HEK293 (cell line): ENCODE measurements around the gene SERINC5.
A peak's percentile ranks its signal among the peaks of the same experiment; 100 is the strongest.

Experiments used
- CTCF ChIA-PET: fragments of 350-600 bp; formaldehyde crosslinking; extraction: SDS; loops from one replicate; lab custom pipeline; 2021; ENCODE audit warnings: antibody characterized with exemption; lab: Yijun Ruan, JAX
- POLR2A ChIA-PET: fragments of 300-600 bp; formaldehyde crosslinking; extraction: SDS; loops from one replicate; lab custom pipeline; 2020; ENCODE audit warnings: antibody characterized with exemption, inconsistent platforms; lab: Yijun Ruan, JAX
- H3K27ac ChIP-seq: fragments of 200-500 bp; sonication (Bioruptor generic); 2 replicates; pipeline ENCODE4 v1.5.1; 2014; ENCODE audit warnings: low read depth, low read length, control low read depth, inconsistent platforms; ENCODE audit errors: extremely low read depth
- H3K36me3 ChIP-seq, 2 experiments: fragments of 200-500 bp in 1 of 2; sonication (Bioruptor generic) in 1 of 2; 1 replicate in 1 of 2; 2 replicates in 1 of 2; pipeline ENCODE4 v1.5.1; 2014 to 2017; ENCODE audit warnings: inconsistent platforms in 2 of 2, low read length in 2 of 2; ENCODE audit not compliant: control insufficient read depth in 2 of 2, insufficient read depth in 1 of 2
- H3K4me1 ChIP-seq: fragments of 200-500 bp; sonication (Bioruptor generic); 2 replicates; pipeline ENCODE4 v1.5.1; 2014; ENCODE audit warnings: mild to moderate bottlenecking, low read length, inconsistent platforms; ENCODE audit not compliant: control insufficient read depth, insufficient read depth
- H3K4me3 ChIP-seq: 2 replicates; pipeline ENCODE4 v1.5.1; 2011; ENCODE audit warnings: low read depth, mild to moderate bottlenecking, control low read depth, low read length, moderate library complexity
- H3K9me3 ChIP-seq: fragments of 200-500 bp; sonication (Bioruptor generic); 2 replicates; pipeline ENCODE4 v1.5.1; 2014; ENCODE audit warnings: low read depth, low read length, inconsistent platforms; ENCODE audit not compliant: control insufficient read depth, insufficient read depth
- HOXC10 ChIP-seq: sonication (generic); formaldehyde crosslinking; IDR thresholded peaks from 2 replicates; pipeline ENCODE4 v1.8.1; 2023; ENCODE audit warnings: mild to moderate bottlenecking, missing genetic modification reagents
- KLF16 ChIP-seq: fragments of 450-650 bp; formaldehyde crosslinking; IDR thresholded peaks from 2 replicates; pipeline ENCODE4 v1.5.1; 2017; ENCODE audit warnings: missing biosample characterization, missing genetic modification characterization
- YY1 ChIP-seq: fragments of 450-650 bp; formaldehyde crosslinking; IDR thresholded peaks from 2 replicates; pipeline ENCODE4 v1.5.1; 2018; ENCODE audit warnings: missing biosample characterization, missing genetic modification characterization
- ZFP37 ChIP-seq: fragments of 450-650 bp; formaldehyde crosslinking; IDR thresholded peaks from 2 replicates; pipeline ENCODE4 v1.5.1; 2016; ENCODE audit warnings: missing biosample characterization, missing genetic modification characterization
- ZIC2 ChIP-seq: fragments of 450-650 bp; formaldehyde crosslinking; IDR thresholded peaks from 2 replicates; pipeline ENCODE4 v1.5.1; 2016; ENCODE audit warnings: missing biosample characterization, missing genetic modification characterization
- ZNF2 ChIP-seq: fragments of 450-650 bp; formaldehyde crosslinking; IDR thresholded peaks from 2 replicates; pipeline ENCODE4 v1.5.1; 2016; ENCODE audit warnings: missing biosample characterization, missing genetic modification characterization
- ZNF302 ChIP-seq: fragments of 450-650 bp; formaldehyde crosslinking; IDR thresholded peaks from 2 replicates; pipeline ENCODE4 v1.5.1; 2016; ENCODE audit warnings: missing biosample characterization, missing genetic modification characterization, low read depth
- ZNF48 ChIP-seq: fragments of 450-650 bp; formaldehyde crosslinking; IDR thresholded peaks from 2 replicates; pipeline ENCODE4 v1.5.1; 2016; ENCODE audit warnings: missing biosample characterization, missing genetic modification characterization
- ZNF529 ChIP-seq: fragments of 450-650 bp; formaldehyde crosslinking; IDR thresholded peaks from 2 replicates; pipeline ENCODE4 v1.5.1; 2017; ENCODE audit warnings: missing genetic modification characterization, missing biosample characterization; ENCODE audit not compliant: insufficient replicate concordance
- ZNF600 ChIP-seq: fragments of 450-650 bp; formaldehyde crosslinking; IDR thresholded peaks from 2 replicates; pipeline ENCODE4 v1.5.1; 2016; ENCODE audit warnings: missing biosample characterization, missing genetic modification characterization
- ZNF654 ChIP-seq: fragments of 450-650 bp; formaldehyde crosslinking; IDR thresholded peaks from 2 replicates; pipeline ENCODE4 v1.5.1; 2016; ENCODE audit warnings: low read depth, missing biosample characterization, missing genetic modification characterization
- TF ChIP-seq, protein P1 (sequence below): fragments of 450-650 bp; formaldehyde crosslinking; IDR thresholded peaks from 2 replicates; pipeline ENCODE4 v1.5.1; 2016; ENCODE audit warnings: missing biosample characterization, missing genetic modification characterization
- TF ChIP-seq, protein P2 (sequence below): fragments of 450-650 bp; formaldehyde crosslinking; IDR thresholded peaks from 2 replicates; pipeline ENCODE4 v1.5.1; 2016; ENCODE audit warnings: missing biosample characterization, missing genetic modification characterization
- TF ChIP-seq, protein P3 (sequence below): fragments of 450-650 bp; formaldehyde crosslinking; IDR thresholded peaks from 2 replicates; pipeline ENCODE4; 2016; ENCODE audit warnings: missing biosample characterization, missing genetic modification characterization
- TF ChIP-seq, protein P4 (sequence below): fragments of 450-650 bp; formaldehyde crosslinking; IDR thresholded peaks from 2 replicates; pipeline ENCODE4 v1.5.1; 2017; ENCODE audit warnings: missing biosample characterization, missing genetic modification characterization
- TF ChIP-seq, protein P5 (sequence below): fragments of 450-650 bp; formaldehyde crosslinking; IDR thresholded peaks from 2 replicates; pipeline ENCODE4 v1.5.1; 2017; ENCODE audit warnings: missing biosample characterization, missing genetic modification characterization

The SERINC5 gene

DNA sequence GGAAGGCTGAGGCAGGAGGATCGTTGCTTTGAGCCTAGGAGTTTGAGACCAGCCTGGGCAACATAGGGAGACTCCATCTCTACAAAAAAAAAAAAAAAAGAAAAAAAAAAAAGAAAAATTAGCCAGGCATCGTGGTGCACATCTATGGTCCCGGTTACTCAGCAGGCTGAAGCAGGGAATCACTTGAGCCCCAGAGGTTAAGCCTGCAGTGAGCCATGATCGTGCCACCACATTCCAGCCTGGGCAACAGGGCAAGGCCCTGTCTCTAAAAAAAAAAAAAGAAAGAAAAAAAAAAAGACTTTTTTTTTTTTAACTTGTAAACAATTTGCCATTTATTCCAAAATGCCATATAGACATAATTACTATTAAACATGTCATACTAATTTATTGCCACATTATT lies 64.5 kb downstream of the SERINC5 start:
- no peaks in the 10 kb centered on the region for H3K9me3 ChIP-seq
- H3K27ac ChIP-seq = no peak overlapping the region
- no peaks in the 10 kb centered on the region for H3K36me3 ChIP-seq
- H3K4me1 ChIP-seq = no peaks in the 10 kb centered on the region
- TF ChIP-seq ZNF302 (tag by site-specific recombination) = no peak
- TF ChIP-seq, protein P1, sequence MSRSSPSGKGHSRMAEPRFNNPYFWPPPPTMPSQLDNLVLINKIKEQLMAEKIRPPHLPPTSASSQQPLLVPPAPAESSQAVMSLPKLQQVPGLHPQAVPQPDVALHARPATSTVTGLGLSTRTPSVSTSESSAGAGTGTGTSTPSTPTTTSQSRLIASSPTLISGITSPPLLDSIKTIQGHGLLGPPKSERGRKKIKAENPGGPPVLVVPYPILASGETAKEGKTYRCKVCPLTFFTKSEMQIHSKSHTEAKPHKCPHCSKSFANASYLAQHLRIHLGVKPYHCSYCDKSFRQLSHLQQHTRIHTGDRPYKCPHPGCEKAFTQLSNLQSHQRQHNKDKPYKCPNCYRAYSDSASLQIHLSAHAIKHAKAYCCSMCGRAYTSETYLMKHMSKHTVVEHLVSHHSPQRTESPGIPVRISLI (tag by site-specific recombination) = peak; percentile 55; the same call in 1 of the 2 replicates
- no peak for TF ChIP-seq ZNF600 (tag by site-specific recombination)
- no peak overlapping the region for H3K4me3 ChIP-seq
- CTCF ChIA-PET = no interaction called here
- POLR2A ChIA-PET = no interaction called here

DNA sequence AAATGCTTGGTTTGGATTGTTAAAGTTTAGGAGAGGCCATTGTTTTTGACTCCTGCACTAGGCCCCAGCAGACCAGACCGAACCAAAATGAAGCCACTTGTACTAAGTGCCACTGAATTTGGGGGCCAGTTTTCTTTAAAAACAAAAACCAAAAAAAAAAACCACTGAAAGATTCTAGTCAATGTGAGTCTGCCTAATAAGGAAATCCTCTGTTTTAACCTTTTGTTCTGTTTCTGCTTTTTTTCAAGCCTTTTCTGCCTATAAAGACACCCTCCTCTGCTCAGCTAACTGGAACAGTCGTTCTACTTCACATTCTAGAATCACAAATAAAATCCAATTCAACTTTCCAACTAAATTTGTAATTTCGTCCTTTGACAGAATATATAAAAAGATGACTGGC lies 64.9 kb downstream of the SERINC5 start:
- Histone ChIP-seq H3K36me3 (no peaks in the 10 kb centered on the region), H3K4me3 (no peak overlapping the region), H3K27ac (no peak overlapping the region), H3K4me1 (no peaks in the 10 kb centered on the region), H3K9me3 (no peaks in the 10 kb centered on the region)
- TF ChIP-seq, protein P2, sequence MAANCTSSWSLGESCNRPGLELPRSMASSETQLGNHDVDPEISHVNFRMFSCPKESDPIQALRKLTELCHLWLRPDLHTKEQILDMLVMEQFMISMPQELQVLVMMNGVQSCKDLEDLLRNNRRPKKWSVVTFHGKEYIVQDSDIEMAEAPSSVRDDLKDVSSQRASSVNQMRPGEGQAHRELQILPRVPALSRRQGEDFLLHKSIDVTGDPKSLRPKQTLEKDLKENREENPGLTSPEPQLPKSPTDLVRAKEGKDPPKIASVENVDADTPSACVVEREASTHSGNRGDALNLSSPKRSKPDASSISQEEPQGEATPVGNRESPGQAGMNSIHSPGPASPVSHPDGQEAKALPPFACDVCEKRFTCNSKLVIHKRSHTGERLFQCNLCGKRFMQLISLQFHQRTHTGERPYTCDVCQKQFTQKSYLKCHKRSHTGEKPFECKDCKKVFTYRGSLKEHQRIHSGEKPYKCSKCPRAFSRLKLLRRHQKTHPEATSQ (tag by site-specific recombination) = no peak
- TF ChIP-seq ZFP37 (tag by site-specific recombination) = no peak
- no peak for TF ChIP-seq ZNF654
- TF ChIP-seq ZNF2 (tag by site-specific recombination) = no peak
- TF ChIP-seq, protein P3, sequence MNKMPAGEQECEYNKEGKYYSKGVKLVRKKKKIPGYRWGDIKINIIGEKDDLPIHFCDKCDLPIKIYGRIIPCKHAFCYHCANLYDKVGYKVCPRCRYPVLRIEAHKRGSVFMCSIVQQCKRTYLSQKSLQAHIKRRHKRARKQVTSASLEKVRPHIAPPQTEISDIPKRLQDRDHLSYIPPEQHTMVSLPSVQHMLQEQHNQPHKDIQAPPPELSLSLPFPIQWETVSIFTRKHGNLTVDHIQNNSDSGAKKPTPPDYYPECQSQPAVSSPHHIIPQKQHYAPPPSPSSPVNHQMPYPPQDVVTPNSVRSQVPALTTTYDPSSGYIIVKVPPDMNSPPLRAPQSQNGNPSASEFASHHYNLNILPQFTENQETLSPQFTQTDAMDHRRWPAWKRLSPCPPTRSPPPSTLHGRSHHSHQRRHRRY = no peak
- TF ChIP-seq, protein P4, sequence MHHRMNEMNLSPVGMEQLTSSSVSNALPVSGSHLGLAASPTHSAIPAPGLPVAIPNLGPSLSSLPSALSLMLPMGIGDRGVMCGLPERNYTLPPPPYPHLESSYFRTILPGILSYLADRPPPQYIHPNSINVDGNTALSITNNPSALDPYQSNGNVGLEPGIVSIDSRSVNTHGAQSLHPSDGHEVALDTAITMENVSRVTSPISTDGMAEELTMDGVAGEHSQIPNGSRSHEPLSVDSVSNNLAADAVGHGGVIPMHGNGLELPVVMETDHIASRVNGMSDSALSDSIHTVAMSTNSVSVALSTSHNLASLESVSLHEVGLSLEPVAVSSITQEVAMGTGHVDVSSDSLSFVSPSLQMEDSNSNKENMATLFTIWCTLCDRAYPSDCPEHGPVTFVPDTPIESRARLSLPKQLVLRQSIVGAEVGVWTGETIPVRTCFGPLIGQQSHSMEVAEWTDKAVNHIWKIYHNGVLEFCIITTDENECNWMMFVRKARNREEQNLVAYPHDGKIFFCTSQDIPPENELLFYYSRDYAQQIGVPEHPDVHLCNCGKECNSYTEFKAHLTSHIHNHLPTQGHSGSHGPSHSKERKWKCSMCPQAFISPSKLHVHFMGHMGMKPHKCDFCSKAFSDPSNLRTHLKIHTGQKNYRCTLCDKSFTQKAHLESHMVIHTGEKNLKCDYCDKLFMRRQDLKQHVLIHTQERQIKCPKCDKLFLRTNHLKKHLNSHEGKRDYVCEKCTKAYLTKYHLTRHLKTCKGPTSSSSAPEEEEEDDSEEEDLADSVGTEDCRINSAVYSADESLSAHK (tag by site-specific recombination) = no peak
- TF ChIP-seq HOXC10 (CRISPR knock-in tag) = no peak
- TF ChIP-seq ZIC2 (tag by site-specific recombination) = no peak
- no peak for TF ChIP-seq YY1 (tag by site-specific recombination)
- ChIA-PET POLR2A (no interaction called here), CTCF (no interaction called here)

DNA sequence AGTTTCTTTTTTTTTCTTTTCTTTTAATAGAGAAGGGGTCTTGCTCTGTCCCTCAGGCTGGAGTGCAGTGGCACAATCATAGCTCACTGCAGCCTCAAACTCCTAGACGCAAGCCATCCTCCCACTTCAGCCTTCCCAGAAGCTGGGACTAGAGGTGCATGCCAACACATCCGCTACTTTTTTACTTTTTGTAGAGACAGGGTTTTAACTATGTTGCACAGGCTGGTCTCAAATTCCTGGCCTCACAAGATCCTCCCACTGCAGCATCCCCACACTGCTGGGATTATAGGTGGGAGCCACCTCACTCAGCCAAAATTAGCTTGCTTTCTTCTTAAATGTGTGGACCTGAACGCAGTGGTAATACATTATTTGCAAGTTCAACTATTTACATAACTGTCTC lies 66.1 kb downstream of the SERINC5 start:
- no peaks in the 10 kb centered on the region for H3K9me3 ChIP-seq
- CTCF ChIA-PET = no interaction called here
- no peak overlapping the region for H3K4me3 ChIP-seq
- POLR2A ChIA-PET = no interaction called here
- no peaks in the 10 kb centered on the region for H3K4me1 ChIP-seq
- no peaks in the 10 kb centered on the region for H3K36me3 ChIP-seq
- TF ChIP-seq ZNF529 (tag by site-specific recombination) (no peak), ZNF48 (tag by site-specific recombination) (no peak), KLF16 (tag by site-specific recombination) (no peak)
- TF ChIP-seq, protein P5, sequence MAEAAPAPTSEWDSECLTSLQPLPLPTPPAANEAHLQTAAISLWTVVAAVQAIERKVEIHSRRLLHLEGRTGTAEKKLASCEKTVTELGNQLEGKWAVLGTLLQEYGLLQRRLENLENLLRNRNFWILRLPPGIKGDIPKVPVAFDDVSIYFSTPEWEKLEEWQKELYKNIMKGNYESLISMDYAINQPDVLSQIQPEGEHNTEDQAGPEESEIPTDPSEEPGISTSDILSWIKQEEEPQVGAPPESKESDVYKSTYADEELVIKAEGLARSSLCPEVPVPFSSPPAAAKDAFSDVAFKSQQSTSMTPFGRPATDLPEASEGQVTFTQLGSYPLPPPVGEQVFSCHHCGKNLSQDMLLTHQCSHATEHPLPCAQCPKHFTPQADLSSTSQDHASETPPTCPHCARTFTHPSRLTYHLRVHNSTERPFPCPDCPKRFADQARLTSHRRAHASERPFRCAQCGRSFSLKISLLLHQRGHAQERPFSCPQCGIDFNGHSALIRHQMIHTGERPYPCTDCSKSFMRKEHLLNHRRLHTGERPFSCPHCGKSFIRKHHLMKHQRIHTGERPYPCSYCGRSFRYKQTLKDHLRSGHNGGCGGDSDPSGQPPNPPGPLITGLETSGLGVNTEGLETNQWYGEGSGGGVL (tag by site-specific recombination) = no peak
- no peak overlapping the region for H3K27ac ChIP-seq
